DND-41 (cell line): ENCODE measurements around the gene ZNF420.
"Not testable (repeated sequence)": the region's sequence is repeated elsewhere in the genome, so short reads cannot be mapped to it uniquely, and the experiment has no call there.

Experiments used
- ATAC-seq: fragments of 200-7000 bp; cut with Tn5 transposase; 3 replicates; pipeline ENCODE4 v1.9.1; 2021; ENCODE audit warnings: low read depth; ENCODE audit not compliant: insufficient read depth
- DNase-seq: peaks from one replicate; pipeline ENCODE4 v3.0.0-alpha.2; 2020
- H2AFZ ChIP-seq: 2 replicates; pipeline ENCODE4 v1.6.0; 2012; ENCODE audit warnings: low read depth, low read length
- H3K27ac ChIP-seq: 2 replicates; pipeline ENCODE4 v1.5.1; 2012; ENCODE audit warnings: low read length, inconsistent platforms
- H3K27me3 ChIP-seq: fragments of 200-600 bp; sonication (generic); 2 replicates; pipeline ENCODE4 v1.6.0; 2012; ENCODE audit warnings: low read length, mild to moderate bottlenecking, inconsistent platforms; ENCODE audit not compliant: insufficient read depth, poor library complexity
- H3K36me3 ChIP-seq: 2 replicates; pipeline ENCODE4 v1.5.1; 2012; ENCODE audit warnings: low read length, inconsistent platforms; ENCODE audit not compliant: insufficient read depth
- H3K4me1 ChIP-seq: 2 replicates; pipeline ENCODE4 v1.5.1; 2012; ENCODE audit warnings: mild to moderate bottlenecking, low read length; ENCODE audit not compliant: insufficient read depth
- H3K4me2 ChIP-seq: 2 replicates; pipeline ENCODE4 v1.6.0; 2012; ENCODE audit warnings: mild to moderate bottlenecking, moderate library complexity, low read length, inconsistent platforms; ENCODE audit not compliant: insufficient read depth
- H3K4me3 ChIP-seq, 2 experiments: fragments of 200-600 bp in 1 of 2; shearing (Covaris generic) in 1 of 2; 2 replicates each; pipeline ENCODE4 v1.5.1; 2012 to 2016; ENCODE audit warnings: inconsistent platforms in 2 of 2, low read length in 2 of 2, mild to moderate bottlenecking in 2 of 2, low read depth in 1 of 2, moderate library complexity in 1 of 2
- H3K79me2 ChIP-seq: 2 replicates; pipeline ENCODE4 v1.6.0; 2012; ENCODE audit warnings: low read length, inconsistent platforms; ENCODE audit not compliant: insufficient read depth
- H3K9ac ChIP-seq: 2 replicates; pipeline ENCODE4 v1.6.0; 2012; ENCODE audit warnings: low read depth, mild to moderate bottlenecking, inconsistent platforms, low read length, moderate library complexity
- H3K9me3 ChIP-seq: 2 replicates; pipeline ENCODE4 v1.5.1; 2012; ENCODE audit warnings: low read length, moderate library complexity, mild to moderate bottlenecking, inconsistent platforms; ENCODE audit not compliant: insufficient read depth, severe bottlenecking
- H4K20me1 ChIP-seq: 2 replicates; pipeline ENCODE4 v1.6.0; 2012; ENCODE audit warnings: low read length; ENCODE audit not compliant: insufficient read depth
- CTCF ChIP-seq: IDR thresholded peaks from 2 replicates; pipeline ENCODE4 v1.5.1; 2012; ENCODE audit warnings: borderline replicate concordance, low read length, moderate library complexity, mild to moderate bottlenecking; ENCODE audit not compliant: poor library complexity, severe bottlenecking; ENCODE audit errors: extremely low read depth
- EZH2 ChIP-seq: IDR thresholded peaks from 3 replicates; pipeline ENCODE4 v1.6.1; 2012; ENCODE audit warnings: borderline replicate concordance, low read depth, mild to moderate bottlenecking, moderate library complexity, low read length, inconsistent platforms; ENCODE audit not compliant: severe bottlenecking

Gene ZNF420

GRCh38 chr19:37074819-37075362 is 3.3 kb upstream of the ZNF420 start:
- Histone ChIP-seq H3K4me2 (no peak overlapping the region), H3K4me3 (no peak overlapping the region), H3K9ac (no peak overlapping the region), H4K20me1 (no peaks in the 10 kb centered on the region), H3K27ac (no peak overlapping the region), H3K27me3 (no peaks in the 10 kb centered on the region), H3K4me1 (peaks cover 19% of the 10 kb centered on the region), H3K36me3 (no peaks in the 10 kb centered on the region; the same call in 1 of the 2 replicates), H3K9me3 (no peaks in the 10 kb centered on the region), H2AFZ (no peak overlapping the region), H3K79me2 (peaks cover 31% of the 10 kb centered on the region)
- TF ChIP-seq EZH2, result no peak
- TF ChIP-seq CTCF, result no peak
- ATAC-seq, result no peak
- DNase-seq, result no peak

GRCh38 chr19:37076524-37076923 is 1.7 kb upstream of the ZNF420 start:
- H3K9me3 ChIP-seq, H3K36me3 ChIP-seq, H3K9ac ChIP-seq, DNase-seq, ATAC-seq, H3K27ac ChIP-seq, H3K4me3 ChIP-seq, H2AFZ ChIP-seq, H4K20me1 ChIP-seq, H3K27me3 ChIP-seq: not testable (repeated sequence)
- peaks cover 25% of the 10 kb centered on the region for H3K4me1 ChIP-seq
- peaks cover 46% of the 10 kb centered on the region for H3K79me2 ChIP-seq
- H3K4me2 ChIP-seq, result peak overlapping the region; percentile 82; the same call in 1 of the 2 replicates

GRCh38 chr19:37077501-37077933 is 716 bp upstream of the ZNF420 start:
- peaks cover 14% of the 10 kb centered on the region for H3K36me3 ChIP-seq
- peaks cover 25% of the 10 kb centered on the region for H3K4me1 ChIP-seq
- DNase-seq (no peak), ATAC-seq (peak; percentile 0; the same call in 1 of the 3 replicates)
- H3K27ac ChIP-seq, result peak overlapping the region; percentile 77
- H3K4me3 ChIP-seq, result peak overlapping the region; percentile 44 to 89
- H3K9me3 ChIP-seq, result peaks cover 13% of the 10 kb centered on the region
- peak overlapping the region; percentile 86 for H2AFZ ChIP-seq
- peak overlapping the region; percentile 66 for H3K9ac ChIP-seq
- TF ChIP-seq CTCF, result no peak
- TF ChIP-seq EZH2, result no peak
- peaks cover 56% of the 10 kb centered on the region for H3K79me2 ChIP-seq
- peak overlapping the region; percentile 82 for H3K4me2 ChIP-seq
- no peaks in the 10 kb centered on the region for H3K27me3 ChIP-seq
- no peaks in the 10 kb centered on the region for H4K20me1 ChIP-seq

- Histone ChIP-seq H3K79me2 (peaks cover 68% of the 10 kb centered on the region), H3K4me3 (peak overlapping the region; percentile 44 to 89), H3K4me1 (peaks cover 25% of the 10 kb centered on the region), H3K9me3 (peaks cover 15% of the 10 kb centered on the region), H4K20me1 (no peaks in the 10 kb centered on the region), H2AFZ (peak overlapping the region; percentile 86), H3K27me3 (no peaks in the 10 kb centered on the region), H3K9ac (peak overlapping the region; percentile 66), H3K27ac (peak overlapping the region; percentile 77), H3K36me3 (peaks cover 21% of the 10 kb centered on the region), H3K4me2 (peak overlapping the region; percentile 82)
- no peak for ATAC-seq
- no peak for DNase-seq
- TF ChIP-seq CTCF (no peak), EZH2 (no peak)
Measured at GRCh38 chr19:37078717-37079032, 442 bp downstream of the ZNF420 start.
